Measurements from ENCODE around the gene ACADVL. TPM values are rescaled to one million over a fixed set of nuclear protein-coding genes. Genes with fewer than 3 reads are reported as not detected.

Gene ACADVL
- total and polyA plus RNA-seq, 10 donors: 320 to 963 (median 586) TPM

- peaks cover 3 to 38% (median 22%) of the 10 kb centered on the region in 7 donors for H3K27me3 ChIP-seq (replicated peaks in 1 of 7)
- no peak overlapping the region for H3K4me3 ChIP-seq
- no peak for DNase-seq
- peaks cover 22 to 43% (median 35%) of the 10 kb centered on the region in 6 donors for H3K4me1 ChIP-seq
- WGBS, 5 donors: 76 to 91% (median 83%) methylated on average over 7 of the region's 7 CpGs
- H3K36me3 ChIP-seq: peaks cover 0 to 62% (median 41%) of the 10 kb centered on the region in 6 donors
- no peak overlapping the region for H3K27ac ChIP-seq
- intact Hi-C loops (cut with DNase I; ENCODE audit: low total_unique reads): no loop called here
- TF ChIP-seq POLR2AphosphoS5 (IDR thresholded peaks at IDR 0.05) (no peak), CTCF (IDR thresholded peaks at IDR 0.05 in 8 of 11, conservative IDR thresholded peaks at IDR 0.05 in 3 of 11) (no peak), POLR2A (IDR thresholded peaks at IDR 0.05) (no peak)
- no peaks in the 10 kb centered on the region for H3K9me3 ChIP-seq
Measured at GRCh38 chr17:7258731-7259554, 39.2 kb downstream of the ACADVL start.

- intact Hi-C loops (cut with DNase I; ENCODE audit: low total_unique reads): no loop called here
Measured at GRCh38 chr17:7259555-7259889, 39.8 kb downstream of the ACADVL start.

GRCh38 chr17:7260151-7260550 is 40.4 kb downstream of the ACADVL start:
- peak overlapping the region in 1 of 8 donors; percentile 81 for H3K27ac ChIP-seq
- intact Hi-C loops (cut with DNase I; ENCODE audit: low total_unique reads): no loop called here
- H3K36me3 ChIP-seq: peaks cover 0 to 50% (median 30%) of the 10 kb centered on the region in 6 donors
- no peak for DNase-seq
- TF ChIP-seq POLR2A (IDR thresholded peaks at IDR 0.05) (no peak), CTCF (IDR thresholded peaks at IDR 0.05 in 8 of 11, conservative IDR thresholded peaks at IDR 0.05 in 3 of 11) (no peak), POLR2AphosphoS5 (IDR thresholded peaks at IDR 0.05) (no peak)
- peaks cover 22 to 38% (median 35%) of the 10 kb centered on the region in 6 donors for H3K4me1 ChIP-seq
- 72 to 93% (median 86%) methylated on average over 2 to 4 of the region's 4 CpGs for whole genome bisulfite sequencing, 5 donors
- H3K4me3 ChIP-seq: no peak overlapping the region
- H3K27me3 ChIP-seq (replicated peaks in 1 of 7): peaks cover 3 to 50% (median 27%) of the 10 kb centered on the region in 7 donors
- H3K9me3 ChIP-seq: no peaks in the 10 kb centered on the region

More at GRCh38 chr17:7259555-7259889, 39.8 kb downstream of the ACADVL start:
- Histone ChIP-seq H3K36me3 (peaks cover 0 to 57% (median 36%) of the 10 kb centered on the region in 6 donors), H3K27me3 (replicated peaks in 1 of 7) (peaks cover 3 to 43% (median 26%) of the 10 kb centered on the region in 7 donors), H3K4me1 (peaks cover 22 to 38% (median 35%) of the 10 kb centered on the region in 6 donors), H3K9me3 (no peaks in the 10 kb centered on the region), H3K4me3 (no peak overlapping the region), H3K27ac (no peak overlapping the region)
- TF ChIP-seq POLR2A (IDR thresholded peaks at IDR 0.05) (no peak), POLR2AphosphoS5 (IDR thresholded peaks at IDR 0.05) (no peak), CTCF (IDR thresholded peaks at IDR 0.05 in 8 of 11, conservative IDR thresholded peaks at IDR 0.05 in 3 of 11) (no peak)
- no peak for DNase-seq
- WGBS, 5 donors: 94 to 98% (median 97%) methylated on average over 6 of the region's 6 CpGs
